Stimulated activated naive CD8-positive, alpha-beta T cell treated with anti-CD3 and anti-CD28 coated beads, Interleukin-15, amount 100 ng/mL, for 72 hours (primary cell): ENCODE measurements around the gene ADORA3.
A peak's percentile ranks its signal among the peaks of the same experiment; 100 is the strongest.

Source experiments
- ATAC-seq: fragments of 150-1000 bp; cut with Tn5 transposase; 2 replicates; pipeline ENCODE4 v1.10.0; 2021; ENCODE audit warnings: mild to moderate bottlenecking, moderate library complexity
- DNase-seq, 2 donors: peaks; one replicate each; pipeline ENCODE4 v3.0.0; 2021 to 2022
- H3K27ac Mint-ChIP-seq, 2 donors: one replicate each; pipeline ENCODE4 v1.8.0; 2022; ENCODE audit warnings: mild to moderate bottlenecking in 2 of 2, mixed read lengths in 2 of 2, moderate library complexity in 2 of 2
- H3K27me3 Mint-ChIP-seq: one replicate; pipeline ENCODE4 v1.8.0; 2022; ENCODE audit warnings: mixed read lengths
- H3K4me1 Mint-ChIP-seq: one replicate; pipeline ENCODE4 v1.8.0; 2022; ENCODE audit warnings: mild to moderate bottlenecking, mixed read lengths
- H3K4me3 Mint-ChIP-seq, 2 donors: one replicate each; pipeline ENCODE4 v1.8.0; 2022; ENCODE audit warnings: mild to moderate bottlenecking in 2 of 2, mixed read lengths in 2 of 2, moderate library complexity in 1 of 2
- H3K9me3 Mint-ChIP-seq, 2 donors: one replicate each; pipeline ENCODE4 v1.8.0; 2022; ENCODE audit warnings: mixed read lengths in 2 of 2

The ADORA3 gene

DNA sequence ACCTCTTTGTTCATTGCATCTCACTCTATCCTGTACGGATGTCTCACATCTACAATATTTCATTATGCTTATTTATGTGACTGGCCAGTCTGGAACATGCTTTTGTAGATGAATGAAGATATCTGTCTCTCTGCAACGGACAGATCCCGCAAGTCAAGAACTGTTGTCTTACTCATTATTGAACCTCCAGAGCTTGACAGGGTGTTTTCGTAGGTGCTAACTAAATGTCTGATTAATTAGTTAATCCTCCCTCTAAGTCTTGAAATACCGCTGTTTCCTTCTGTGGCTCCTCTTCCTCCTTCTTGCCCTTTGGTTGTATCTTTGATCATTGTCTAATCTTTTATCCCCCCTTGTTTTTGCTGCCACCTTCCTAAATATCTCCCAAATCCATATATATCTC is 32.8 kb downstream of the ADORA3 start:
- ATAC-seq (peak; percentile 16), DNase-seq (no peak)
- Mint-ChIP-seq H3K4me3 (no peak overlapping the region), H3K27me3 (no peaks in the 10 kb centered on the region), H3K9me3 (no peaks in the 10 kb centered on the region), H3K27ac (no peak overlapping the region), H3K4me1 (peaks cover 6% of the 10 kb centered on the region)

DNA sequence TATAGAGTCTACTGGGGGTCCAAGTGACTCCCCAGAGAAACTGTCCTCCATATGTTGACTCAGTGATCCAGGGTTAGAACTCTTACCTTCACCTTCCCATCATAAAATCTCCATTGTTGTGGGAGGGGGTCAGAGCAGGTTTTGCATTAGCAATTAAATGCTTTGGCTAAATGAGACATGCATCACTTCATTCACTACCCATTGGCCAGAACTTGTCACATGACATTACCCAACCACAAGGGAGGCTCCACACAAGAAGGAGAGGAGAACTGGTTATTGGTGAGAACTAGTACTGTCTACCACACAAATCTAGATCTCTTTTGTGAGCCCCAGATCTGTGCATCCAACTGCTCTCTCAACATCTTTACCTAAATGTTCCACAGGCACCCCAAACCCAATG is 33.9 kb downstream of the ADORA3 start:
- Mint-ChIP-seq H3K4me1 (no peaks in the 10 kb centered on the region), H3K27me3 (no peaks in the 10 kb centered on the region), H3K27ac (no peak overlapping the region), H3K9me3 (no peaks in the 10 kb centered on the region), H3K4me3 (no peak overlapping the region)
- ATAC-seq (no peak), DNase-seq (no peak)

DNA sequence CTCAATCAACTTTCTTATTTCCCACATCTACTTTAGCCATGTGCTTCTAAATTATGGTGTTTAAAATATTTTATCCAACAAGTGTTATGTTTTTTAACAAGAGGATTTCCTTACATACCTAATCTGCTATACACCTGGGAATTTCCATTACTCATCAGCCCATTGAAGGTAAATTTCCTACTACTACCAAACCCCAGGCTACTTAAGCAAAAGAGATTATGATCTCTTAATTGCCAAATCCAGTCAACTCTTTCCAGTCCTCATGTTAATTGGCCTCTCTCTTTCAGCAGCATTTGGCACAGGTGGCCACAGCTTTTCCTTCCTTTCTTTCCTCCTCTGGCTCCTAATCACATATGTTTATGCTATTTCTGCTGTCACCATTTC is 34.7 kb downstream of the ADORA3 start:
- Mint-ChIP-seq H3K4me3 (no peak overlapping the region), H3K27ac (no peak overlapping the region), H3K4me1 (no peaks in the 10 kb centered on the region), H3K27me3 (no peaks in the 10 kb centered on the region), H3K9me3 (no peaks in the 10 kb centered on the region)
- DNase-seq: no peak
- no peak for ATAC-seq

DNA sequence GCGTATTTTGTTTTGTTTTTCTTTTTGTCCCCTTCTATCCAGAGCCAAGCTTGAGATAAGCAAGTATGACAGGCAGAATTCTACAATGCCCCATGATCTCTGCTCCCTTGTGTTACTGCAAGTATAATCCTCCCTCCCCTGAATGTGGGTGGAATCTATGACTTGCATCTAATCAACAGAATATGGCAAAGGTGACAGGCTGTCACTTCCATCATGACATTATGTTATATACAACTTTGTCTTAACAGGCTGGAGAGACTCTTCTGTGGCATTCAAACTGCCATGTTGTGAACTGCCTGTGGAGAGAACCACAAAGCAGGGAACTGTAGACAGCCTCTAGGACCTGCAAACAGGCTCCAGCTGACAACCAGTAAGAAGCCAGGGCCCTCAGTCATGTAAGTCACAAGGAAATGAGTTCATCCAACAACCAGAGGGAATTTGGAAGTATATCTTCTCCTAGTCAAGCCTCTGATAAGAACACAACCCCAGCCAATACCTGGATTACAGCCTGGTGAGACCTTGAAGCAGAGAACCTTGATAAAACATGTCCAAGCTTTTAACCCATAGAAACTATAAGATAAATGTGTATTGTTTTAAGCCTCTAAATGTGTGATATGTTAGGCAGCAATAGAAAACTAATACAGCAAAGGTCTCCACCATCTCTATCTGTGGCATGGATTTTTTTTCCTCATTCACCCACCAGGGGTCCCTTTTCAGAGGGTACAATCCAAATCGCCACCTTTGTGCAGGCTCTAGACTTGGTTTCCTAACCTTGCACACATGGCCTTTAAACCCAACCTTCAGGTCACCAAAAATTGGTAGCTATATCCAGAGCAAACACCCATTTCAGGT is 35.3 kb downstream of the ADORA3 start:
- DNase-seq (no peak), ATAC-seq (no peak)
- H3K4me1 Mint-ChIP-seq: peaks cover 4% of the 10 kb centered on the region
- H3K27me3 Mint-ChIP-seq: no peaks in the 10 kb centered on the region
- H3K4me3 Mint-ChIP-seq: no peak overlapping the region
- no peaks in the 10 kb centered on the region for H3K9me3 Mint-ChIP-seq
- H3K27ac Mint-ChIP-seq: no peak overlapping the region

DNA sequence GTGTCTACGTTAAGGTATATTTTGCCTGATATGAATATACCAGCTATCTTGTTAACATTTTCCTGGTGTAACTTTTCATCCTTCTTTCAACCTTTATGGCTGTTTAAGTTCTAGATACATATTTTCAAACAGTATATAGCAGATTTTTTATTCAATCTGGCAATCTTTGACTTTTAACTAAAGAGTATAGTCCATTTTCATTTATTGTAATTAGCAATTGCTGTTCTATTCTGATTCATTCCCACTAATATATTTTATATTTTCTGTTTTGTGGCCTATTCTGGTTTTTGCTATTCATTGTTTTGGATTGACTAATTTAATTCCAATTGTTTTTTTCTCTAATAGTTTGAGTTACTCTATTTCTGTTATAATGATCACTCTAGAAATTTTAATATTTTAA is 37.0 kb downstream of the ADORA3 start:
- H3K4me1 Mint-ChIP-seq: peaks cover 5% of the 10 kb centered on the region
- H3K27ac Mint-ChIP-seq: no peak overlapping the region
- no peak overlapping the region for H3K4me3 Mint-ChIP-seq
- ATAC-seq (no peak), DNase-seq (no peak)
- H3K27me3 Mint-ChIP-seq: no peaks in the 10 kb centered on the region
- H3K9me3 Mint-ChIP-seq: no peaks in the 10 kb centered on the region

DNA sequence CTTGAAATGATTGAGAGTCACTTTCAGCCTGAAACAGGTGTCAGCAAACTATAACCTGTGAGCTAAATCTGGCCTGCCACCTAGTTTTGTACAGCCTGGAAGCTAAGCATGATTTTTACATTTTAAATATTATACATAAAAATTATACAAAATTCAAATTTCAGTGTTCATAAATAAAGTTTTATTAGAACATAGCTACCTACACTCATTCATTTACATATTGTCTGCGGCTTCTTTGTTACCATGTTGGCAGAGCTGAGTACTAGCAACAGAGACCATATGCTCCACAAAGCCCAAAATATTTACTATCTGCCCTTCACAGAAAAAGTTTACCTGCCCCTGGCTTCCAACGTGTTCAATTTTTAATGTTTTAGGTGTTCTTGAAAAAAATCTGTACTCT is 37.7 kb downstream of the ADORA3 start:
- ATAC-seq: no peak

DNA sequence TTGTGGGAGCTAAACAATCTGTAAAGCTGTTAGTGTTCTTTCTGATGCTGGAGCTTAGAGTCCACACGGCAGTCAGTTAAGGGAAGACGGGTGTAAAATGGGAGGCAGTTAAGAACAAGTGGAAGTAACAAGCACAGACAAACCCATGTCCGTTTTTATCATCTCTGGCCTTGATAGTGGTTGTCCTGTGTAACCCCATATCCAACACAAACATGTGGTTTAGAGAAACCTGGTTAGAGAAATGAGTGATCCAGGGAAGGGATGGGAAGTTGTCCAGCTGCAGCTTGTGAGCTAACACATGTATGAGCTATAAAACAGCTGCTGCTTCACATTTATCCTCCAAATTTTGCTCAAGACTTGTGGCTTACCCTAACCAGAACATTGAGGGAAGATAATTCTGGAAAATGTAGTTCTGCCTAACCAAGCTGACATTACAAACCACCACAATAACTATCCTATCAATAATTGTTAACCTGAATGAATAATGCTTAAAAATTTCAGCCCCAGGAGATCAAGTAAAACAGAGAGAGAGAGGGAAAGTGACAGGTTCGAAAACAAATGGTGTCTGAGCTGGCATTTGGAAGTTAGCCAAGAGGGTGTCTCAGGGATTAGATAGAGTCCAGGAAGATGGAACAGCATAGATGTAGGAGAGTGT is 40.3 kb downstream of the ADORA3 start:
- H3K27ac Mint-ChIP-seq: peak overlapping the region in 1 of 2 donors; percentile 43
- H3K9me3 Mint-ChIP-seq: no peaks in the 10 kb centered on the region
- H3K27me3 Mint-ChIP-seq: no peaks in the 10 kb centered on the region
- ATAC-seq (no peak), DNase-seq (no peak)
- no peak overlapping the region for H3K4me3 Mint-ChIP-seq
- H3K4me1 Mint-ChIP-seq: peaks cover 9% of the 10 kb centered on the region

More for the DNA sequence above, 37.7 kb downstream of the ADORA3 start:
- H3K4me1 Mint-ChIP-seq: peaks cover 5% of the 10 kb centered on the region
- DNase-seq: no peak
- no peaks in the 10 kb centered on the region for H3K27me3 Mint-ChIP-seq
- no peaks in the 10 kb centered on the region for H3K9me3 Mint-ChIP-seq
- no peak overlapping the region for H3K4me3 Mint-ChIP-seq
- H3K27ac Mint-ChIP-seq: no peak overlapping the region

DNA sequence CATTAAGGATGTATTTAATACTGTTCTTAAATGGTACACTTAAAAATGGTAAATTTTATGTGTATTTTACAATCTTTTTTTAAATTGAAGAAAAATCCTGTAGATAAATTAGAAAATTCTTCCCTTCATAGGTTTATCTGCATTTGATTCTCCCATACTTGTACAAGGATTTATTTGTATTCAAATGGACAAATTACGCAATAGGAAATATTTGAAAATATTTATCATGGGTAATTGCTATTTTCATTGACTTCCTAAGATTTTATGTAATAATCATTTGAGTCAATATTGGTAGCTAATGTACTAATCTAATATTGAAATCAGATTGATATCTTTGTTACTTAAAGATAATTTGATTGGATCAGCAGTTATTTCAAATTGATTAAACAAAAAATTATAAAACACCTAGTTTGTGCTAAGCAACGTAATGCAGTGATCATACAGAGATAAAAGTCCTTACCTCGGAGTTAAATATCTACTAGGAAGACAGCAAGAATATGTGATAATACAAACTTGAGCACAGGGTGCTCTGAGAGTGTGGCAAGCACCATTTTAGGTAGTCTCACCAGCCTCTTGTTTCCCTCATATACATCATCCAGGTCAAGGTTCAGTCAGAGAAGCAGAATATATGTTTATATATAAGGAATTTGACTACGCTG is 40.9 kb downstream of the ADORA3 start:
- H3K27ac Mint-ChIP-seq: peak overlapping the region in 1 of 2 donors; percentile 43
- H3K4me1 Mint-ChIP-seq: peaks cover 11% of the 10 kb centered on the region
- no peak for ATAC-seq
- H3K9me3 Mint-ChIP-seq: no peaks in the 10 kb centered on the region
- DNase-seq: no peak
- H3K27me3 Mint-ChIP-seq: no peaks in the 10 kb centered on the region
- H3K4me3 Mint-ChIP-seq: no peak overlapping the region

DNA sequence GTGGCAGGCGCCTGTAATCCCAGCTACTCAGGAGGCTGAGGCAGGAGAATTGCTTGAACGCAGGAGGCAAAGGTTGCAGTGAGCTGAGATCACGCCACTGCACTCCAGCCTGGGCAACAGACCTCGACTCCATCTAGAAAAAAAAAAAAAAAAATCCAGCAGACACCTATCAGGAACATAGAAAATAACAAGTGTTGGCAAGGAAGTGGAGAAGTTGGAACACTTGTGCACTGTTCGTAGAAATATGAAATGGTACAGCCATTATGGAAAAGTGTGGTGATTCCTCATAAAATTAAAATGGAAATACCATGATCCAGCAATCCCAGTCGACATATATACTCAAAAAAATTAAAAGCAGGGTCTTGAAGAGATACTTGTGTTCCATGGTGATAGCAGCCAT is 41.7 kb downstream of the ADORA3 start:
- Mint-ChIP-seq H3K4me1 (peaks cover 11% of the 10 kb centered on the region), H3K27me3 (no peaks in the 10 kb centered on the region), H3K27ac (no peak overlapping the region)

DNA sequence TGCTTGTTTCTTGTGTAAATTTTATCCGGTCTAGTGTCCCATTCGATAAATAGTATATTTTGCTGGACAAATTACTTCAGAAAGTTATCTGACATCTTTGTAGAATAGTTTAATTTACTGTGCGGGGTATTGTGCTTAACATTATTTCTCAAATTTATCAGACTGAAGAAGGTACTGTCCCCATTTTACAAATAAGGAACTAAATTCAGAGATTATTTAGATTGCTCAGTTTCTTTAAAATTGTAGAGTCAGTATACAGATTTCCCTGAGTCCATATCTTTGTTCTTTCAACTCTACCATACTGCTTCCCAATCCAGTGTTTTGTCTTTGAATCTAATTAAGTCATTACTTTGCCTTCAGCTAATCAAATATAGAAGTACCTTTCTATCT is 47.8 kb downstream of the ADORA3 start:
- ATAC-seq (no peak), DNase-seq (no peak)
- H3K4me1 Mint-ChIP-seq: peaks cover 60% of the 10 kb centered on the region
- H3K27ac Mint-ChIP-seq: peak overlapping the region in 1 of 2 donors; percentile 84
- peak overlapping the region; percentile 40 to 54 for H3K4me3 Mint-ChIP-seq
- no peaks in the 10 kb centered on the region for H3K27me3 Mint-ChIP-seq
- no peaks in the 10 kb centered on the region for H3K9me3 Mint-ChIP-seq

More for the DNA sequence above, 41.7 kb downstream of the ADORA3 start:
- DNase-seq: no peak
- Mint-ChIP-seq H3K9me3 (no peaks in the 10 kb centered on the region), H3K4me3 (no peak overlapping the region)
- ATAC-seq: no peak

DNA sequence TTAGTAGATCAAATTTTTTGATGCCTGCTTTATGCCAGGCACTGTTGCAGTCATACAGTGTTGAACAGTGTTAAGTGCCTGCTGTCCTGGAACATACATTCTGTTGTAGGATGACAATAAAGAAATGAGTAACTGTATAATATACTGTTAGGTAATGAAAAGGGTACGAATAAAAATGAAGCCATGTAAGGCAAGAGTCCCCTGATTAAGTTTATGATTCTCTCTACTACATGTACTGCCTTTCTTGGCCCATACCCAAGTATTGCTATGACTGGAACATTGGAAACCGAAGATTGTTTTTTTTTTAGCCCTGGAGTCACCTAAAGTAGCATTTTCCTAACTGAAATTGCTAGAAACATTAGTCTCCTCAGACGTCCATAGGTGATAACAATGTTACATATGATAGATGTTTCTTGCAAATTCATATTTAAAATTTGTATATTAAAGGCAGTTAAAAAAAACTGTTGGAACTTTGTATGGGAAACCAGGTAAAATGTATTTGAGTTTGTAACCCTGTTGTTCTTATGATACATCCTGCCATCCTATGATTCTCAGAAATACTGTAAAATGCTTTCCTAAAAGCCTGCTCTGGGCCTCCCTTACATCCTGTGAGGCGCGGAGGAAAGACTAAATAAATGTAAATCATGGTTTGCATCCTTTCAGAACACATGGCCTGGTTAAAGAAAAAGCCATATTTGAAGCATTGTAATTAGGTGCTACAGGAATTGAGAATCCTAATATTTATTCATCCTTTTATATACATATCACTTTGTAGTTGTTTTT is 48.4 kb downstream of the ADORA3 start:
- Mint-ChIP-seq H3K4me3 (peak overlapping the region; percentile 54 to 63), H3K27ac (peak overlapping the region in 1 of 2 donors; percentile 84), H3K27me3 (no peaks in the 10 kb centered on the region), H3K4me1 (peaks cover 62% of the 10 kb centered on the region), H3K9me3 (no peaks in the 10 kb centered on the region)
- no peak for DNase-seq
- ATAC-seq: peak; percentile 89

DNA sequence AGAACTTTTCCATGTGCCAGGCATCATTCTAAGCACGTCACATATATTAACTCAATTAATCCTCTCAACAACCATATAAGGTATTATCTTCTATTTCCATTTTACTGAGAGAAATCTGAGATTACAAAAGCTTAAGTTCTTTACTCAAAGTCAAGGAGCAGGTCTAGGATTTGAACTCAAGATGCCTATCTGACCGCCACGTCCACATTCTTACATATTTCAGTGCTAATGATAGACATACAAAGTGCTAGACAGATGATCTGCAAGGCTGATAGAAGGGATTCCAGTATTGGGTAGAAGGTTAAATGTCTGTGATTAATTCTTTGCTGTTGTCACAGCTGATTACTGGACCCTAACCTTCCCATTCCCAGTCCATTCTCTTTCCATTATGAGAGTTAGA is 49.7 kb downstream of the ADORA3 start:
- H3K9me3 Mint-ChIP-seq: no peaks in the 10 kb centered on the region
- H3K4me1 Mint-ChIP-seq: peaks cover 62% of the 10 kb centered on the region
- H3K27me3 Mint-ChIP-seq: no peaks in the 10 kb centered on the region
- DNase-seq: no peak
- ATAC-seq: no peak
- no peak overlapping the region for H3K27ac Mint-ChIP-seq
- H3K4me3 Mint-ChIP-seq: peak overlapping the region in 1 of 2 donors; percentile 5

DNA sequence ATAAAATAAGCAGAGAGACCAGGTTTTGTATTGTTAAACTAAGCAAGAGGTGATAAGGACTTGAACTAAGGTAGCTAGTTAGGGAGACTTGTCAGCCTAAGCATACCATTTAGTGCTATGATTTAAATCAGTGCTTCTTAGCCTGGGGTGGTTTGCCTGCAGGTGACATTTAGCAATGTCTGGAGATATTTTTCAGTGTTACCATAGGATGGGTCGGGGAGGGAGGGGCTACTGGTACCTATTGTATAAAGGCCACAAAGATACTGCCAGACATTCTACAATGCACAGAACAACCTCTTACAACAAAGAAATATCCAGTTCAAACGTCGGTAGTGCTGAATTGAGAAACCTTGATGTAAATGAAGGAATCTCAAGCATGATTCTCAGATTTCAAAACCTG is 50.9 kb downstream of the ADORA3 start:
- ATAC-seq (no peak), DNase-seq (no peak)
- H3K4me3 Mint-ChIP-seq: peak overlapping the region in 1 of 2 donors; percentile 19
- no peaks in the 10 kb centered on the region for H3K27me3 Mint-ChIP-seq
- no peaks in the 10 kb centered on the region for H3K9me3 Mint-ChIP-seq
- no peak overlapping the region for H3K27ac Mint-ChIP-seq
- peaks cover 63% of the 10 kb centered on the region for H3K4me1 Mint-ChIP-seq

DNA sequence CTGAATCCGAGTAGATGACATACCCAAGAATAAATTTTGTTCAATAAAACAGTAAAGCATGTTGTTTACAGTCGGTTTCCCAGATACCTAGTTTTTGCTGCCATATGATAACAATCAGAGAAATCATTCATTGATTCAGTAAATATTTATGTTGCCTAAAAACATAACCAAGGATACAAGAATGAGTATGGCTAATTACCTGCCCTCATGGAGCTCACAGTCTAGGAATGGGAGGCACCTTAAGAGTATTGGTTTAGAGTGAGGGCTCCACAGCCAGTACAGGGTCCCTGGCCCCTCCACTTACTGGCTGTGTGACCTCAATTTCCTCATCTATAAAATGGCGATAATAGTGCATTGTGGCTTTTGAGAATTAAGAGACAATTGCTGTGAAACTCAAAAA is 53.2 kb downstream of the ADORA3 start:
- no peaks in the 10 kb centered on the region for H3K9me3 Mint-ChIP-seq
- H3K27ac Mint-ChIP-seq: peak overlapping the region; percentile 99 to 100
- ATAC-seq (no peak), DNase-seq (no peak)
- H3K4me1 Mint-ChIP-seq: peaks cover 71% of the 10 kb centered on the region
- no peaks in the 10 kb centered on the region for H3K27me3 Mint-ChIP-seq
- H3K4me3 Mint-ChIP-seq: peak overlapping the region; percentile 100

DNA sequence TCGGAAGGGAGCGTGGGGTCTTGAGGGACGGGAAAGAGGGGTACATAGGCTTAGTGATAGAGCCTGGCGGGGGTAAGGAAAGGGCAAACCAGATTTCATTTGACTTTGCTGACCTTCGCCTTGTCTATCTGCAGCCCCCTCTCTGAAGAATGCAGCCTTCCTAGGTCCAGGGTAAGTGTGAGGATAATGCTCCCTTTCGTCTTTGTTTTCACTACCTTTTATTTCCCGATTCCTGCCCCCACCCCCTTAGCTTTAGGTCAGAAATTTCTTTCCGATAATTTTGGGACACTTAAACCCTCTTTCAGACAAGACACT is 53.8 kb downstream of the ADORA3 start:
- Mint-ChIP-seq H3K4me1 (peaks cover 68% of the 10 kb centered on the region), H3K4me3 (peak overlapping the region; percentile 100), H3K9me3 (no peaks in the 10 kb centered on the region), H3K27me3 (no peaks in the 10 kb centered on the region), H3K27ac (peak overlapping the region; percentile 99 to 100)
- no peak for ATAC-seq
- no peak for DNase-seq
